IPS-18c (cell line): ENCODE measurements around the gene GOSR1.
"Not testable (repeated sequence)": the region's sequence is repeated elsewhere in the genome, so short reads cannot be mapped to it uniquely, and the experiment has no call there.

Experiments used
- H3K4me3 ChIP-seq: 2 replicates; pipeline ENCODE4 v1.7.0; 2013; ENCODE audit warnings: low read depth, mild to moderate bottlenecking, low read length, moderate library complexity; ENCODE audit not compliant: insufficient read depth
- H3K9me3 ChIP-seq: one replicate; pipeline ENCODE4 v1.6.1; 2013; ENCODE audit warnings: mild to moderate bottlenecking, low read length, moderate library complexity; ENCODE audit not compliant: control insufficient read depth, insufficient read depth

The GOSR1 gene

DNA sequence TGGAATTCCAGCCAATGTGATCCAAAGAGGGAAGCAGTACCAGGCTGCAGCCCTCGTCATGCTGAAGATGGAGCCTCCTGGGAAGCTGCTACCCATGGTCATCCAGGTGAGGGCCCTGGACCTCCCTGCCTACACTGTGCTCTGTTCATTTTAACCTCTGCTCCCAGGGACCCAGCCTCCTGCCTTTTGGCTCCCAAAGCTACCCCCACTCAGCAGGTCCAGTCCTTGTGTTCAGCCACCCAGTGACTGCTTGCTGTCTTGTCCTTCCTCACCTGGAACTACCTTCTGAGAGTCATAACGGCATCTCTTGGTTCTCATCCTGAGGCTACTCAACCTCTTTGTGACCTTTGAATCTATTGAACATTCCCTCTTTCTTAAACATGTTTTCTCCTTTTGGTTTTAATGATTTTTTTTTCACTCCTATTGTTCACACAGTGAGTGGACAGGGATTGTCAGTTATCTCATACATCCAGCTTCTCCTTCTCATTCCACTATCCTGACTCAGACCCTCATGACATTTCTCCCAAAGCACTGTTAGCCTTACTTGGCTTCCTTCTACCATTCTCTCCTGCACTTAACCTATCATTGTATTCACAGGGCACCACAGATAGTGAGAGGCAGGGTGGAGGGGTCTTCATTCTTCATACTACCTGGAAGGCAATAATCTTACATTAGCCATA lies 53.3 kb downstream of the GOSR1 start:
- no peak overlapping the region for H3K4me3 ChIP-seq
- H3K9me3 ChIP-seq: no peaks in the 10 kb centered on the region

DNA sequence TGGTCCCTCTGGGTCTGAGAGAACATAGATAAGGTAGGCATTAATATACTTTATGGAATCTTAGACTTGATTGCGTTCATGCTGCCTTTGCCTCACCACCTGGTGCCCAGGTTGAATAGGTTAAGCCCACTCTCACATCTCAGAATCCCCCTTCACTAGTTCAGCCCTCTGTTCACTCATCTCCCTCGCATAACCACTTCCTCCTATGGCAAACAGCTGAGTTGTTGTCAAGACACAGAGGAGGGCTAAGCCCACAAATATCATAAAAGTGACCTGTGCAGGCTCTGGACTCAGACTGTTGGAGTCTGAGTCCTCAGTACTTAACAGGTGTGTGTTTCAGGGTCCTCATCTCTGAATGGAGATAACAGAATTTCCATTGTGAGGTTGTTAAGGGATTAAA lies 55.7 kb downstream of the GOSR1 start:
- no peaks in the 10 kb centered on the region for H3K9me3 ChIP-seq
- H3K4me3 ChIP-seq: no peak overlapping the region

DNA sequence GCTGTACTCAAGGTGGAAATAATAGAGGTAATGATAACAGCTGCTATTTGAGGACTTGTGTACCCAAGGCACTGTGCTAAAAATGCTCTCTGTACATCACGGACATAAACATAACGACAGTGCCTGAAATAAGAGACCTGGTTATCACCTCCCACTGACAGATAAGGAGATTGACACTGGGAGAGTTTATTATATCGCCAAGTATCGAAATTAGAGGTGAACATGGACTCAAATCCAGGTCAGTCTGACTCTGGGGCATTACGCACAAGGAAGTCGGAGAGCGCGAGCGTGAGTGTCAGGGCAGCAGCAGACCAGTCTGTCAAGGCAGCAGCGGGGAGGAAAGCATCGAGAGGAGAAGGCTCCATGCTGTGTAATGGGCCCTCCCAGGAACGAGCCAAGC lies 57.1 kb downstream of the GOSR1 start:
- H3K4me3 ChIP-seq: no peak overlapping the region

DNA sequence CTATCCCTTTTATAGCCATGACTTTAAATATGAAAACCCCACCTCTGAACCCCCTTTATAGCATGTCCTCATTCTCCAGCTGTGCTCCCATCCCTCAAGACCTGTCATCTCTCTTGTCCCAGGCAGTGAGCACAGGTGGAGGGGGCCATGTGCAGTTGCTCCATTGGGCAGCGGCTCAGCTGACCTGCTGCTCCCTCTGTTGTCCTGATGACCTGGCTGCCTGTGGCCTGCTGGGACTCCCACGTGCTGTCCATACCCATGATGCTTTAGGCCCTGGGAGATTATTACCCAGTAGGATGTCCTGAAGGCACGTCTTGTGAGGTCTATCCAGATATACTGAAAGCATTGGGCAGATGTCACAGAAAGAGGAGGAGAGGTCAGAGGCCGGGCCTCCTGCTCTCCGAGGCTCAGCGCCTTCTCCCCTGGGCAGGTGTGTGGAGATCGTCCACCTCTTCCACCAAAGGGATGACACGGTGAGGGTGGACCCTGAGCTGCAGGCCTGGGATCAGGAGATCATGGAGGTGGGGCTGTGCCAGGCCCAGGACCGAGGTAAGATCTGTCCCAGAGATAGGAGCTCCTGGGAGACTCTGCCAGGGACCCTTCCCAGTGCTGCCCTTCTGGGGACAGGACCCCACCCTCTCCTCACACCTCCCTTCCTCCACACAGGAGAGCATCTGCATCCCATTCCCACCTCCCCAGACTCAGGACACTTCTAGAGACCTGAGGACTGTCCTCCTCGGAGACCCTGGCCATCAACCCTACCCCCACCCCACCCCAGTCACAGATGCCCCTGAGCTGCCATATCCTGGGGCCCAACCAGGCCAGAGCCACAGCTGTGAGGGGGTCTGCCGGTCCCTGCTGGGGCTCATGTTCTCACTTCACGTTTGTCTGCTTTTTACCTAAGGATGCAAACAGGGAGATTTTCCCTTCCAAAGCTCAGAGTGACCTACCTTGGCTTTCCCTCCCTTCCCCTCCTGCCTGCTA lies 58.0 kb downstream of the GOSR1 start:
- no peaks in the 10 kb centered on the region for H3K9me3 ChIP-seq
- H3K4me3 ChIP-seq: no peak overlapping the region

More for the DNA sequence above, 57.1 kb downstream of the GOSR1 start:
- no peaks in the 10 kb centered on the region for H3K9me3 ChIP-seq

DNA sequence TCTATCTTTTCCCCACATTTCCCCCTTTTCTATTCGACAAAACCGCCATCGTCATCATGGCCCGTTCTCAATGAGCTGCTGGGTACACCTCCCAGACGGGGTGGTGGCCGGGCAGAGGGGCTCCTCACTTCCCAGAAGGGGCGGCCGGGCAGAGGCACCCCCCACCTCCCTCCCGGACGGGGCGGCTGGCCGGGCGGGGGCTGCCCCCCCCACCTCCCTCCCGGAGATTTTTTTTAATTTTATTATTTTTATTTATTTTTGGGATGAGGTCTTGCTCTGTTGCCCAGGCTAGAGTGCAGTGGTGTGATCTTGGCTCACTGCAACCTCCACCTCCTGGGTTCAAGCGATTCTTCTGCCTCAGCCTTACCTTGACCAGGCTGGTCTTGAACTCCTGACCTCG lies 59.6 kb downstream of the GOSR1 start:
- not testable (repeated sequence) for H3K4me3 ChIP-seq

DNA sequence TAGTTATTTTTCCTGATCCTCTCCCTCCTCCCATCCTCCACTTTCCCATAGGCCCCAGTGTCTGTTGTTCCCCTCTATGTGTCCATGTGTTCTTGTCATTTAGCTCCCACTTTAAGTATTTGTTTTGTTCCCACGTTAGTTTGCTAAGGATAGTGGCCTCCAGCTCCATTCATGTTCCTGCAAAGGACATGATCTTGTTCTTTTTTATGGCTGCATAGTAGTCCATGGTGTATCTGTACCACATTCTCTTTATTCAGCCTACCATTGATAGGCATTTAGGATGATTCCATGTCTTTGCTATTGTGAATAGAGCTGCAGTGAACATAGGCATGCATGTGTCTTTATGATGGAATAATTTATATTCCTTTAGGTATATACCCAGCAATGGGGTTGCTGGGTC lies 60.5 kb downstream of the GOSR1 start:
- H3K4me3 ChIP-seq, H3K9me3 ChIP-seq: not testable (repeated sequence)

More for the DNA sequence above, 59.6 kb downstream of the GOSR1 start:
- H3K9me3 ChIP-seq: not testable (repeated sequence)

DNA sequence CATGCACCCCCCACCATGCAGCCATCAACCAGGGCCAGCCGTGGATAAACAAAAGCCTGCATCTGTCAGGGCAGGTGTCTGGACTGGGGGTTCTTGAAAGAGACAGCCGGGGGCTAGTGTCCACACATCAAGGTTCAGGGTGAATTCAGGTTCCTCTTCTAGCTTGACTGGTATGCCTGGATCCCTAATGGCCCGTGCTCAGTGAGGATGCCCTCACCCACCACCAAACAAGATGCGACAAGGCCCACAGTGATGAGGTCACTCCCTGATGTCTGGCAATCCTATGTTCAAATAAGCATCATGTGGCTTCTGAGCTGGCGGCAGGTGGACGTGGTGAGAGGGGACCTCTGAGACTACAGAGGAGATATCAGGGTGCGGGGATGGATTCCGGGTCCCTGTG lies 64.6 kb downstream of the GOSR1 start:
- Histone ChIP-seq H3K4me3 (no peak overlapping the region), H3K9me3 (no peaks in the 10 kb centered on the region)

DNA sequence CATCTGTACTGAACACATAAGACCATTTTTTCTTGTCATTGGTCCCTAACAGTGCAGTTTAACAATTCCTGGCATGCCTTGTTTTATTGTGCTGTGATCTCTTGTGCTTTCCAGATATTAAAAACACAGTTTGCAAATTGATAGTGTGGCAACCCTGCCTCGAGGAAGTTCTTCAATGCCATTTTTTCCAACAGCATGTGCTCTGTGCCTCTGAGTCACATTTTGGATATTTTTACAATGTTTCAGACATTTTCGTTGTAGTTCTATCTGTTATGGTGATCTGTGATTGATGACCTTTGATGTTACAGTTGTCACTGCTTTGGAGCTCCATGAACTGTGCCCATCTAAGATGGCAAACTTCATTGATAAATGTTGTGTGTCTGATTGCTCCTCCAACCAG lies 66.2 kb downstream of the GOSR1 start:
- H3K9me3 ChIP-seq: no peaks in the 10 kb centered on the region
- H3K4me3 ChIP-seq: no peak overlapping the region

DNA sequence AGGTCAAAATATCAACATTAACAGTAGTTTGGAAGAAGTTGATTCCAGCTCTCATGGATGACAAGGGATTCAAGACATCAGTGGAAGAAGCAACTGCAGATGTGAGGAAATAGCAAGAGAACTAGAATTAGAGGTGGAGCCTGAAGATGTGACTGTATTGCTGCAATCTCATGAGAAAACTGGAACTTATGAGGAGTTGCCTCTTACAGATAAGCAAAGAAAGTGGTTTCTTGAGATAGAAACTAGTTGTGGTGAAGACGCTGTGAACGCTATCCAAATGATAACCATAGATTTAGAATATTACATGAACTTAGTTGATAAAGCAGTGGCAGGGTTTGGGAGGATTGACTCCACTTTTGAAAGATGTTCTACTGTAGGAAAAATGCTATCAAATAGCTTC lies 67.8 kb downstream of the GOSR1 start:
- H3K4me3 ChIP-seq: no peak overlapping the region

DNA sequence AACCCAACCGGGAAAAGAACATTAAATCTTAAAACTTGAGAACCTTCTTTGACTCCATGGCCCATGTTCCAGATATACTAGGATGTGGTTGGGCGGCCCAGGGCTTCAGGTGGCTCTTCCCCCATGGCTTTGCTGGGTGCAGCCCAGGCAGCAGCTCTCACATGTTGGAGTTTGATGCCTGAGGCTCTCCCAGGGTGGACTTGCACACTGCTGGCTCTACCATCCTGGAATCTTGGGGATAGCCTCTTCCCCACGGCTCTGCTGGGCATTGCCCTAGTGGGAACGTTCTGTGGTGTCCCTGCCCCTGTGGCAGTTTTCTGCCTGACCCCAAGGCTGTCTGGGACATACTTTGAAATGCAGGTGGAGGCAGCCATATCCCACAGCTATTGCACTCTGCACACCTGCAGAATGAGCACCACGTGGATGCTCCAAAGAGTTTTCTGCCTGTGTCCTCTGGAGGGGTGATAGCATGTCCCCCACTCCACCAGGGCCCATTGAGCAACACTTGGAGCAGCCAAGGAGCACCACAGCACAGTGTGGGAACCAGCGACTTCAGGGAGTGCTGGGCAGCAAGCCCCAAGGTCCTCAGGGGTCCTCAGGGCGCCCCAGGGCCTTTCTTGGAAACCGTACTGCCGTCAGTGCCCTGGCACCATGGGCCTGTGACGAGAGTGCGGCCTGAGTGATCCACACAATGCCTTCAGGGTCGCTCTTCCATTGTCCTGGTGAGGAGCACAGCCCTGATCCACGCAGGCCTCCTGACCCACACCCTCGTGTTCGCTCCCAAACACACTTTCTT lies 70.8 kb downstream of the GOSR1 start:
- no peaks in the 10 kb centered on the region for H3K9me3 ChIP-seq
- no peak overlapping the region for H3K4me3 ChIP-seq

More for the DNA sequence above, 67.8 kb downstream of the GOSR1 start:
- H3K9me3 ChIP-seq: no peaks in the 10 kb centered on the region

DNA sequence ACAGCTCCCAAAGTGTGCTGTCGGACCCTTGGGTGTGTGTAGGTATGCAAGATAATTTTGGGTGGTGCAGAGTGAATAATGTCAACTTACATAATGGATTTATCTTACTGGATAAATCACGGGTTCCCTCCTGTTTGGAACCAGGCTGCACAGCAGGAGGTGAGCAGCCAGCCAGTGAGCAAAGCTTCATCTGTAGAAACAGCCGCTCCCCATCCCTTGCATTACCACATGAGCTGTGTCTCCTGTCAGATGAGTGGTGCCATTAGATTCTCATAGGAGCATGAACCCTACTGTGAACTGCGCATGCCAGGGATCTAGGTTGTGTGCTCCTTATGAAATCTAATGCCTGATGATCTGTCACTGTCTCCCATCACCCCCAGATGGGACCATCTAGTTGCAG lies 72.0 kb downstream of the GOSR1 start:
- not testable (repeated sequence) for H3K4me3 ChIP-seq, H3K9me3 ChIP-seq

DNA sequence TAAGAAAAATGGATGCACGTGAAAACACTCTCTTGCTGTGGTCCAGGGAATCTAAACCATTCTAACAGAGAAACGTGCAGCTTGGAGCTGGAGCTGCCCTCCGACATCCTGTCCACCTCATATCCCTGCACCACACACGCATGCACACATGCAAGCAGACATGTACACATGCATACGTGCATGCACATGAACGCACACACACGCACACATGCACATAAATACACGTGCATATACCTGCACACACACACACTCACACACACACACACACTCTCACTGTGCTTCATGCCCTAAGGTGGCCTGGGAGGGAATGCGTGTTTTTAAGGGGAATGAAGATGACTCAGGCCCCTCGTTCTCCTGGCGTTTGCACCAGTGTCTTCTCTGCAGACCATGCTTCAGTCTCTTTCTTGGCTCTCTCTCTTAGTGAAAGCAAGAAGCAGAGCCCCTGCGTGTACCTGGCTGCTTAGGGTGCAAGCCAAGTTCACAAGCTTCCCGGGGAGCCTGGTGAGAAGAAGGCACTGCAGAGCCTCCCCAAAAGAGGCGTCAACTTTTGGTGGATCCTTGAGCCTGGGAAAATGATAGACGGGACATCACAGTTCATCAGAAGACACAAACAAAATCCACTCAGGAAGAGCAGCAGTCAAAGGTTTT lies 72.8 kb downstream of the GOSR1 start:
- H3K4me3 ChIP-seq: no peak overlapping the region
- H3K9me3 ChIP-seq: no peaks in the 10 kb centered on the region

DNA sequence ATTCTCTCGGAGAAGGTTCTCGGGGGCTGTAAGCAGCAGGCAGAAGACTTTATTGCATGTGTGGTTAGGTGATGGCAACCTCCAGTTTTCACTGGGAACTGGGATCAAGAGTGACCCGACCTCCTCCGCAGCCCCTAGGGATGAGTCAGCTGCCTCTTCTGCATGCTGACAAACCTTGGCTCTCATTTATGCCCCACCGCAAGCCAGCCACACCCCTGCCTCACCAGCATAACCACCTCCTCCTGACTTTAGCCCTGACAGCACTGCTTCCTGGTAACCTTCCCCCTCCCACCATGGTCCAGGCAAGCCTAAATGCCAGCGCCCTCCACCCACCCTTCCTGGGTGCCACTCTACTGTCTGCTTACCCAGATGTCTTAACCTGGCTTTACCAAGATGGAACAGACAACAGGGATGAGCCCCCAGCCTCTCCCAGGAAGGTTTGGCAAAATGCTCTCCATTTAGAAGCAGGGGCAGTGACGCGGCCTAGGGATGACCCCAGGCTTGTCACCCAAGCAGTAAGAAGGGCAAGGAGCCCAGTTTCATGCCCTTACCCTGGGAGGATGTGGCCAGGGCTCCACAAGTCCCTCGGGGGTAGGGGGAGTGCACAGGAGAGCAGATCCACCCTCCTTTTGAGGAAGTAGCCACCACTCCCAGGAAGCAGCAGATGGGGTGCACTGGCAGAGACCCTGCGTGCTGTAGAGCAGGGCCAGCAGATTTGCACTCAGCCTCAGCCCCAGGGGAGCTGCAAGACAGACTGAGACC lies 73.5 kb downstream of the GOSR1 start:
- H3K9me3 ChIP-seq: no peaks in the 10 kb centered on the region
- H3K4me3 ChIP-seq: no peak overlapping the region

DNA sequence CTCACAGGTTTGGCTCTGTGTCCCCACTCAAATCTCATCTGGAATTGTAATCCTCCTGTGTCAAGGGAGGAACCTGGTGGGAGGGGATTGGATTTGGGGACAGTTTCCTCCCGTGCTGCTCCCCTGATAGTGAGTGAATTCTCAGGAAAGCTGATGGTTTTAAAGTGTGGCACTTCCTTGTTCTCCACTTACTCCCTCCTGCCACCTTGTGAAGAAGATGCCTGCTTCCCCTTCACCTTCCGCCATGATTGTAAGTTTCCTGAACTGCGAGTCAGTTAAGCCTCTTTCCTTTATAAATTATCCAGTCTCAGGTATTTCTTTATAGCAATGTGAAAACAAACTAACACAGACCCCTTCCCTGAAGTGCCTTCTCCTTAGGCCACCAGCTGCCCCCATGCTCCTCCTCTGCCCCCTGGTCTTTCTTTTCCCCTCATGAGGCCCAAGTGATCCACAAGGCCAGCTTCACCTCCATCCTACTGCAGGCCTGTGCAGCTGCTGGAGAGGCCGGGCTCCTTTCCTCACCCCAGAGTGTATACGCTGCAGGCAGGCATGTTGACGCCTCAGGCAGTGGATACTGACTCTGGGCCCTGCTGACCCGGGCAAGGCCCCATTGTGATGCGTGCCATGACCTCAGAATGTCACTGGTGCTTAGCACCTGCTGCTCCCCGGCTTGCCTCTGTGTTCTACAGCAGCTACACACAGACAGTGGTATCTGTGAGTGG lies 74.2 kb downstream of the GOSR1 start:
- H3K9me3 ChIP-seq, H3K4me3 ChIP-seq: not testable (repeated sequence)

DNA sequence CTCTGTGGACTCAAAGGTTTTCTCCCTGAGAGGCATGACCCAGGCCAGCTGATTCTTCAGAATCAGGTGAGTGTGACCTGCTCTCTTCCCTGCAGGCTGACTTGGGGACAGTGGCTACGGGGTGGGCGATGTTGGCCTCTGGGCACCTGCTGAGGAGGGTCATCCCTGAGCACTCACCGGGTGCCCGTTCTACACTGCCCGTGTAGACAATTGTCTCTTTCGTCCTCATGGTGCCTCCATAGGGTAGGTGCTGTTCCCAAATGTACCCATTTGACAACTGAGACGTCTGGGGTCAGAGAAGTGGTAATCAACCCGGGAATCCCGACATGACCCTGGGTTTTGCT lies 74.8 kb downstream of the GOSR1 start:
- no peaks in the 10 kb centered on the region for H3K9me3 ChIP-seq
- H3K4me3 ChIP-seq: no peak overlapping the region

DNA sequence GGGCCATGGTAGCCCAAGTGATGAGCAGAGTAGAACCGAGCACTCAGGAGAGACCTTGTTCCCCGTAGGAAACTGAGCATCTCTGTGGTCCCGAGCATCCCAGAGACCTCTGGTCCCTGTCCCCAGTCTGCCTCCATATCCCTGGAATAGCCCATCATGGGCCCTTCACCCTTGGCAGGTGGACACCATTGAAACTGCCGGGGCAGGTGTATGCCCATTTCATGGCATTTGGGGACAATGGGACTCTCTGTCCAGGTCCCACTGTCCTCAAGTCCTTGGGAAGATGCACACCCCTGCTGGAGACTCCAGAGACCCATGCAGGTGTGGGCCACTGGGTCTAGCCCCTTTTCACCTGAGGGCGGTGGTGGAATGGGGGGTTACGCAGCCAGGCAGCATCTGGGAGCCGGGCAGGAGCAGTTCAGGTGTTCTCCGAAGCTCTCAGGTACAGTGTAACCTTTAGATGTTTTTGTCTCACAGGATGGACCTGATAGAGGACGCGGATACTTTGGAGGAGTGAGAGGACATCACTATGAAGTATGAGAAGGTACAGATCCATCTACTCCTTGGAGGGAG lies 75.9 kb downstream of the GOSR1 start:
- Histone ChIP-seq H3K4me3 (no peak overlapping the region), H3K9me3 (no peaks in the 10 kb centered on the region)
